ENCODE results near the gene CAND1.

CAND1 gene

GRCh38 chr12:67268896-67269632 lies at the start of gene CAND1:
Gene CAND1, plus strand, starts transcription at chr12:67269358. Its CDS starts 360 bp downstream, at chr12:67269718.
- peak; percentile 99 for DNase-seq

- no peak for DNase-seq
Measured at GRCh38 chr12:67220065-67220464, 49.1 kb upstream of the CAND1 start.

GRCh38 chr12:67222302-67222701 lies 46.9 kb upstream of the CAND1 start:
- peak; percentile 0 for DNase-seq

GRCh38 chr12:67223225-67223624 lies 45.9 kb upstream of the CAND1 start:
- DNase-seq, result no peak

GRCh38 chr12:67237231-67237630 lies 31.9 kb upstream of the CAND1 start:
- peak; percentile 35 for DNase-seq

GRCh38 chr12:67239061-67239460 lies 30.1 kb upstream of the CAND1 start:
- no peak for DNase-seq

- DNase-seq, result no peak
Measured at GRCh38 chr12:67241482-67241881, 27.7 kb upstream of the CAND1 start.

GRCh38 chr12:67243260-67243659 lies 25.9 kb upstream of the CAND1 start:
- DNase-seq, result no peak

- DNase-seq, result no peak
Measured at GRCh38 chr12:67245571-67245970, 23.6 kb upstream of the CAND1 start.

GRCh38 chr12:67251012-67251411 lies 18.1 kb upstream of the CAND1 start:
- no peak for DNase-seq

- DNase-seq, result no peak
Measured at GRCh38 chr12:67254372-67255026, 14.7 kb upstream of the CAND1 start.

- no peak for DNase-seq
Measured at GRCh38 chr12:67256649-67257048, 12.5 kb upstream of the CAND1 start.

- DNase-seq, result no peak
Measured at GRCh38 chr12:67263471-67263870, 5.7 kb upstream of the CAND1 start.

- peak; percentile 98 for DNase-seq
Measured at GRCh38 chr12:67268335-67268895, 743 bp upstream of the CAND1 start.

GRCh38 chr12:67269633-67270573 lies 745 bp downstream of the CAND1 start:
- DNase-seq, result no peak

- DNase-seq, result no peak
Measured at GRCh38 chr12:67270622-67271021, 1.5 kb downstream of the CAND1 start.

GRCh38 chr12:67271976-67272375 lies 2.8 kb downstream of the CAND1 start:
- DNase-seq, result no peak

GRCh38 chr12:67274186-67274585 lies 5.0 kb downstream of the CAND1 start:
- DNase-seq, result no peak

- no peak for DNase-seq
Measured at GRCh38 chr12:67275380-67275913, 6.3 kb downstream of the CAND1 start.

- DNase-seq, result no peak
Measured at GRCh38 chr12:67276421-67276820, 7.3 kb downstream of the CAND1 start.

- no peak for DNase-seq
Measured at GRCh38 chr12:67279637-67280036, 10.5 kb downstream of the CAND1 start.

- no peak for DNase-seq
Measured at GRCh38 chr12:67280088-67280487, 10.9 kb downstream of the CAND1 start.

GRCh38 chr12:67280572-67280971 lies 11.4 kb downstream of the CAND1 start:
- no peak for DNase-seq

All from DMS153 (cell line).